ENCODE measurements around the gene AK3.

- no peak for TF ChIP-seq EZH2 (IDR thresholded peaks at IDR 0.05; ENCODE audit: low read length, unreplicated experiment)
- TF ChIP-seq CTCF (conservative IDR thresholded peaks at IDR 0.05; ENCODE audit: low read depth, low read length) = no peak
Measured at GRCh38 chr9:4668604-4669003, 72.4 kb downstream of the AK3 start.
